Aorta (tissue), 5 donors: ENCODE measurements around the gene ULK4. TPM values are rescaled to one million over a fixed set of nuclear protein-coding genes. Genes with fewer than 3 reads are reported as not detected.

ENCODE experiments used
- ATAC-seq: fragments of 200-7000 bp; cut with Tn5 transposase; one replicate; pipeline ENCODE4 v1.9.1; 2022; ENCODE audit warnings: moderate library complexity; ENCODE audit not compliant: low FRiP score
- DNase-seq, 2 donors: peaks; one replicate each; pipeline ENCODE4 v3.0.0-alpha.2; 2020
- H3K27ac ChIP-seq, 2 donors: one replicate each; pipeline ENCODE4 v1.5.1; 2013; ENCODE audit warnings: low read length in 2 of 2, mild to moderate bottlenecking in 2 of 2, moderate library complexity in 2 of 2, control low read depth in 1 of 2, inconsistent platforms in 1 of 2, low read depth in 1 of 2
- H3K27me3 ChIP-seq, 2 donors: one replicate each; pipeline ENCODE4 v1.6.1; 2013; ENCODE audit warnings: control low read depth in 1 of 2, low read length in 1 of 2, mild to moderate bottlenecking in 1 of 2, moderate library complexity in 1 of 2; ENCODE audit not compliant: insufficient read depth in 2 of 2, control insufficient read depth in 1 of 2
- H3K36me3 ChIP-seq, 2 donors: one replicate each; pipeline ENCODE4 v1.6.1; 2013; ENCODE audit warnings: control low read depth in 1 of 2, low read length in 1 of 2, mild to moderate bottlenecking in 1 of 2; ENCODE audit not compliant: insufficient read depth in 2 of 2, control insufficient read depth in 1 of 2
- H3K4me1 ChIP-seq, 2 donors: one replicate each; pipeline ENCODE4 v1.6.1; 2013; ENCODE audit warnings: low read length in 2 of 2, control low read depth in 1 of 2, mild to moderate bottlenecking in 1 of 2, moderate library complexity in 1 of 2; ENCODE audit not compliant: insufficient read depth in 2 of 2, control insufficient read depth in 1 of 2
- H3K4me3 ChIP-seq, 2 donors: one replicate each; pipeline ENCODE4 v1.5.1; 2013; ENCODE audit warnings: low read length in 2 of 2, control low read depth in 1 of 2, mild to moderate bottlenecking in 1 of 2
- H3K9me3 ChIP-seq: one replicate; pipeline ENCODE4 v1.6.1; 2013; ENCODE audit warnings: mild to moderate bottlenecking, low read length; ENCODE audit not compliant: control insufficient read depth
- WGBS, 2 donors: extraction: QIAGEN DNeasy Blood & Tissue Kit; methylation state at CpG; one replicate each; pipeline ENCODE4 v1.1.7; 2013; 5-methylcytosine and 5-hydroxymethylcytosine counted together
- intact Hi-C, 2 donors: fragments of 100-400 bp; cut with DNase I; formaldehyde crosslinking; loops; one replicate each; pipeline versions ENCODE4 v1.14.2 to v1.15.0; 2022
- polyA plus RNA-seq, 2 donors: library from polyadenylated mRNA; stranded (reverse); fragments of 200-250 nt; gene quantifications; one replicate each; pipeline ENCODE4 v1.2.3, GENCODE V29; 2013
- total RNA-seq, 2 donors: library from RNA; stranded (reverse); fragmentation: NEBNext Ultra II Directional; extraction: Animal tissue kit (Norgen Biotek cat#: 25700); gene quantifications; one replicate each; pipeline ENCODE4 v1.2.1, GENCODE V29; 2021
- donor health status: healthy with polysubstance abuse.
- donor health status: Bipolar disorder and iron deficiency.
- donor health status: DM: no; HTN: no; CAD: no.
- donor health status: DM: no; HTN: no; CAD: no.
- donor health status: DM: yes; HTN: yes; CAD: no.

ULK4 gene
- total and polyA plus RNA-seq, 4 donors: 1.1 to 15.2 (median 7.5) TPM

GRCh38 chr3:41532976-41533375, 428.9 kb downstream of the ULK4 start:
- 1 to 7% methylated on average over 3 of the region's 3 CpGs for WGBS, 2 donors
- H3K36me3 ChIP-seq: no peaks in the 10 kb centered on the region
- DNase-seq (no peak), ATAC-seq (no peak)
- H3K27me3 ChIP-seq: no peaks in the 10 kb centered on the region
- H3K4me1 ChIP-seq: no peaks in the 10 kb centered on the region
- no peak overlapping the region for H3K27ac ChIP-seq
- intact Hi-C loops: no loop called here
- no peak overlapping the region for H3K4me3 ChIP-seq
- H3K9me3 ChIP-seq: no peaks in the 10 kb centered on the region

DNA sequence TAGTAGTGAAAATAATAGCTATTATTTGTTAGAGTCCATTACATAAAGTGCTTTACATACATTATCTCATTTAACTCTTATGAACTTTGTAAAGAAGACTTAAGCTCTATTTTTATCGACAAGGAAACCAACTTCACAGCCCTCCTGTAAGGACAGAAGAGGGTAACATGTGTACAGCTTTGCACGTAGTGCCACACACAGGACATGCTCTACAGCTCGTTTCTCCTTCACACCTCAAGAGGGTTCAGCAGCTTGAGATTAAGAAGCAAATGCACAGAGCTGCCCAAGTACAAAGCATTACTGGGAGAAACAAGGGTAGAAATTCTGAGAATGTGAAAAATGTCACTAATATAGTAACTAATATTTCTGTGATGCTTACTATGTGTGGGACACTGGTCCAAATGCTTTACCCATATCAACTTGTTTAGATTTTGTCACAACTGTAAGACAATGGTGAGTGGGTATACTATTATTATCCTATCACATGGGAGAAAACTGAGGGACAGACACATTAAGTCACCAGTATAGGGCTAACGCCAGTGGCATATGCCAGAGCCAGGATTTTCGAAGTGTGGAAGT, 434.8 kb downstream of the ULK4 start:
- ATAC-seq: no peak
- Histone ChIP-seq H3K36me3 (no peaks in the 10 kb centered on the region), H3K4me3 (no peak overlapping the region), H3K27me3 (no peaks in the 10 kb centered on the region), H3K27ac (no peak overlapping the region), H3K9me3 (no peaks in the 10 kb centered on the region), H3K4me1 (peaks cover 0 to 1% of the 10 kb centered on the region in 2 donors)
- intact Hi-C loops: no loop called here
- DNase-seq: no peak
- 52 to 60% methylated on average over 5 of the region's 5 CpGs for WGBS, 2 donors

GRCh38 chr3:41525303-41526064, 436.4 kb downstream of the ULK4 start:
- H3K9me3 ChIP-seq: no peaks in the 10 kb centered on the region
- ATAC-seq: no peak
- no peaks in the 10 kb centered on the region for H3K36me3 ChIP-seq
- intact Hi-C loops: no loop called here
- H3K4me3 ChIP-seq: no peak overlapping the region
- H3K27ac ChIP-seq: no peak overlapping the region
- peaks cover 0 to 1% of the 10 kb centered on the region in 2 donors for H3K4me1 ChIP-seq
- H3K27me3 ChIP-seq: no peaks in the 10 kb centered on the region
- 90 to 94% methylated on average over 6 of the region's 6 CpGs for WGBS, 2 donors
- DNase-seq: no peak

DNA sequence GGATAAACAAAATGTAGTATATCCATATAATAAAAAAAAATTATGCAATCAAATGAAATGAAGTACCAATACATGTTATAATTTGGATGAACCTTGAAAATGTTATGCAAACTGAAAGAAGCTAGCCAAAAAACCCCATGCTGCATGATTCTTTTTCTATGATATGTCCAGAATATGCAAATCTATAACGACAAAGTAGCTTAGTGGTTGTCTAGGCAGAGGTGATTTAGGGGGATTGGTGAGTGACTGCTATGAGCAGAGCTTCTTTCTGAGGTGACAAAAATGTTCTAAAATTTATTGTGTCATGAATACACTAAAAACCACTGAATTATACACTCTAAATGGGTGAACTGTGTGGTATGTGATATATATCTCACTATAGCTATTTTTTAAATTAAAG, 438.0 kb downstream of the ULK4 start:
- peaks cover 0 to 1% of the 10 kb centered on the region in 2 donors for H3K4me1 ChIP-seq
- DNase-seq (no peak), ATAC-seq (no peak)
- WGBS, 2 donors: 83 to 96% methylated on average over 1 of the region's 1 CpG
- H3K36me3 ChIP-seq: no peaks in the 10 kb centered on the region
- no peaks in the 10 kb centered on the region for H3K9me3 ChIP-seq
- H3K27ac ChIP-seq: no peak overlapping the region
- H3K4me3 ChIP-seq: no peak overlapping the region
- H3K27me3 ChIP-seq: no peaks in the 10 kb centered on the region
- intact Hi-C loops: no loop called here

GRCh38 chr3:41522612-41523011, 439.3 kb downstream of the ULK4 start:
- no peaks in the 10 kb centered on the region for H3K27me3 ChIP-seq
- DNase-seq (no peak), ATAC-seq (no peak)
- WGBS, 2 donors: 81 to 94% methylated on average over 2 of the region's 2 CpGs
- H3K27ac ChIP-seq: no peak overlapping the region
- H3K9me3 ChIP-seq: no peaks in the 10 kb centered on the region
- H3K4me1 ChIP-seq: peaks cover 0 to 1% of the 10 kb centered on the region in 2 donors
- H3K4me3 ChIP-seq: no peak overlapping the region
- no peaks in the 10 kb centered on the region for H3K36me3 ChIP-seq
- intact Hi-C loops: no loop called here

- intact Hi-C loops: no loop called here
- WGBS, 2 donors: 76 to 98% methylated on average over 1 of the region's 1 CpG
Measured at GRCh38 chr3:41521010-41521655, 440.8 kb downstream of the ULK4 start.

GRCh38 chr3:41519746-41520145, 442.2 kb downstream of the ULK4 start:
- Histone ChIP-seq H3K27me3 (no peaks in the 10 kb centered on the region), H3K4me3 (no peak overlapping the region), H3K36me3 (no peaks in the 10 kb centered on the region), H3K9me3 (no peaks in the 10 kb centered on the region), H3K4me1 (no peaks in the 10 kb centered on the region), H3K27ac (no peak overlapping the region)
- ATAC-seq (no peak), DNase-seq (no peak)
- intact Hi-C loops: no loop called here
- 71 to 83% methylated on average over 2 of the region's 2 CpGs for WGBS, 2 donors

More at GRCh38 chr3:41521010-41521655, 440.8 kb downstream of the ULK4 start:
- H3K4me3 ChIP-seq: no peak overlapping the region
- no peaks in the 10 kb centered on the region for H3K27me3 ChIP-seq
- no peak overlapping the region for H3K27ac ChIP-seq
- H3K36me3 ChIP-seq: no peaks in the 10 kb centered on the region
- H3K4me1 ChIP-seq: no peaks in the 10 kb centered on the region
- ATAC-seq (no peak), DNase-seq (no peak)
- H3K9me3 ChIP-seq: no peaks in the 10 kb centered on the region

GRCh38 chr3:41518626-41519025, 443.3 kb downstream of the ULK4 start:
- H3K27me3 ChIP-seq: no peaks in the 10 kb centered on the region
- DNase-seq: no peak
- intact Hi-C loops: no loop called here
- no peaks in the 10 kb centered on the region for H3K4me1 ChIP-seq
- no peak overlapping the region for H3K27ac ChIP-seq
- H3K9me3 ChIP-seq: no peaks in the 10 kb centered on the region
- no peak overlapping the region for H3K4me3 ChIP-seq
- ATAC-seq: no peak
- no peaks in the 10 kb centered on the region for H3K36me3 ChIP-seq
- 75 to 80% methylated on average over 4 of the region's 4 CpGs for WGBS, 2 donors
